IMR-90 (cell line): ENCODE results near the gene CWC27. TPM values are rescaled to one million over a fixed set of nuclear protein-coding genes. Genes with fewer than 3 reads are reported as not detected.

Experiments
- ATAC-seq: fragments of 200-7000 bp; cut with Tn5 transposase; 2 replicates; pipeline ENCODE4 v1.9.1; 2020; ENCODE audit warnings: low read depth, mild to moderate bottlenecking, moderate library complexity
- BruUV-seq: library from RNA; stranded (reverse); fragments of 400-500 nt; replicated peaks from 2 replicates; lab custom pipeline; 2021; lab: Mats Ljungman, UMichigan
- CTCF ChIA-PET: fragments of 300-600 bp; formaldehyde crosslinking; extraction: SDS; loops from one replicate; lab custom pipeline; 2021; ENCODE audit warnings: antibody characterized with exemption; lab: Yijun Ruan, JAX
- POLR2A ChIA-PET: fragments of 300-600 bp; sonication (Branson Sonifier 250); formaldehyde crosslinking; loops from one replicate; lab custom pipeline; 2022; ENCODE audit warnings: antibody characterized with exemption; ENCODE audit not compliant: unreplicated experiment; lab: Charles Lee
- DNase-seq: peaks from one replicate; pipeline ENCODE4 v3.0.0; 2013
- H2AFZ ChIP-seq: replicated peaks from 2 replicates; pipeline ENCODE3; 2013; ENCODE audit warnings: low read length, mild to moderate bottlenecking; ENCODE audit not compliant: poor library complexity
- H2AK5ac ChIP-seq: 2 replicates; pipeline ENCODE4 v1.6.1; 2013; ENCODE audit warnings: low read depth, low read length, inconsistent platforms
- H2AK9ac ChIP-seq: replicated peaks from 2 replicates; pipeline ENCODE3; 2013; ENCODE audit warnings: mild to moderate bottlenecking, low read depth, low read length, moderate library complexity; ENCODE audit not compliant: poor library complexity
- H2BK120ac ChIP-seq: 2 replicates; pipeline ENCODE4 v1.6.1; 2013; ENCODE audit warnings: low read depth, low read length, inconsistent platforms
- H2BK15ac ChIP-seq: 3 replicates; pipeline ENCODE4 v1.6.1; 2013; ENCODE audit warnings: low read depth, low read length, inconsistent platforms
- H2BK20ac ChIP-seq: 2 replicates; pipeline ENCODE4 v1.6.1; 2013; ENCODE audit warnings: low read depth, mild to moderate bottlenecking, inconsistent platforms, low read length, moderate library complexity
- H2BK5ac ChIP-seq: 2 replicates; pipeline ENCODE4 v1.6.1; 2013; ENCODE audit warnings: mild to moderate bottlenecking, low read depth, low read length, inconsistent platforms; ENCODE audit not compliant: poor library complexity, severe bottlenecking
- H3K14ac ChIP-seq: replicated peaks from 2 replicates; pipeline ENCODE4 v1.6.1; 2013; ENCODE audit warnings: low read depth, low read length, inconsistent platforms
- H3K18ac ChIP-seq: 2 replicates; pipeline ENCODE4 v1.6.1; 2013; ENCODE audit warnings: low read depth, low read length, control low read depth
- H3K23ac ChIP-seq: 2 replicates; pipeline ENCODE4 v1.6.1; 2013; ENCODE audit warnings: low read depth, low read length, inconsistent platforms
- H3K27ac ChIP-seq: 2 replicates; pipeline ENCODE4 v1.5.1; 2013; ENCODE audit warnings: mild to moderate bottlenecking, control low read depth, low read length; ENCODE audit not compliant: insufficient read depth
- H3K27me3 ChIP-seq: 2 replicates; pipeline ENCODE4 v1.6.1; 2013; ENCODE audit warnings: low read length; ENCODE audit not compliant: control insufficient read depth, insufficient read depth
- H3K36me3 ChIP-seq: 2 replicates; pipeline ENCODE4 v1.6.1; 2013; ENCODE audit warnings: low read length, mixed read lengths; ENCODE audit not compliant: control insufficient read depth, insufficient read depth
- H3K4ac ChIP-seq: 2 replicates; pipeline ENCODE4 v1.6.1; 2013; ENCODE audit warnings: low read depth, low read length, inconsistent platforms
- H3K4me1 ChIP-seq: 2 replicates; pipeline ENCODE4 v1.6.1; 2013; ENCODE audit warnings: low read length, mixed read lengths; ENCODE audit not compliant: control insufficient read depth, insufficient read depth
- H3K4me2 ChIP-seq: 2 replicates; pipeline ENCODE4 v1.6.1; 2013; ENCODE audit warnings: low read depth, mild to moderate bottlenecking, control low read depth, low read length, moderate library complexity
- H3K4me3 ChIP-seq: 2 replicates; pipeline ENCODE4 v1.5.1; 2013; ENCODE audit warnings: low read depth, mild to moderate bottlenecking, control low read depth, low read length, moderate library complexity; ENCODE audit not compliant: insufficient read depth
- H3K56ac ChIP-seq: 2 replicates; pipeline ENCODE4 v1.6.1; 2013; ENCODE audit warnings: low read length, inconsistent platforms; ENCODE audit not compliant: insufficient read depth; ENCODE audit errors: extremely low read depth
- H3K79me1 ChIP-seq, 2 experiments: 2 replicates each; pipeline ENCODE4 v1.6.1; 2013; ENCODE audit warnings: low read length in 2 of 2, inconsistent platforms in 1 of 2, low read depth in 1 of 2
- H3K9ac ChIP-seq: 2 replicates; pipeline ENCODE4 v1.6.1; 2013; ENCODE audit warnings: low read depth, low read length, control low read depth
- H3K9me1 ChIP-seq: 2 replicates; pipeline ENCODE4 v1.6.1; 2013; ENCODE audit warnings: low read length, inconsistent platforms; ENCODE audit not compliant: insufficient read depth
- H3K9me3 ChIP-seq: 2 replicates; pipeline ENCODE4 v1.6.1; 2013; ENCODE audit warnings: low read length; ENCODE audit not compliant: control insufficient read depth, insufficient read depth
- H4K20me1 ChIP-seq: 2 replicates; pipeline ENCODE4 v1.6.1; 2013; ENCODE audit warnings: low read length, inconsistent platforms; ENCODE audit not compliant: insufficient read depth
- H4K5ac ChIP-seq: 2 replicates; pipeline ENCODE4 v1.6.1; 2013; ENCODE audit warnings: mild to moderate bottlenecking, low read depth, low read length, control low read depth
- H4K8ac ChIP-seq, 2 experiments: 2 replicates each; pipeline ENCODE4 v1.6.1; 2013; ENCODE audit warnings: low read depth in 2 of 2, low read length in 2 of 2, control low read depth in 1 of 2, inconsistent platforms in 1 of 2
- H4K91ac ChIP-seq: 2 replicates; pipeline ENCODE4 v1.6.1; 2013; ENCODE audit warnings: low read depth, low read length, inconsistent platforms; ENCODE audit not compliant: insufficient read depth
- MXI1 ChIP-seq: IDR thresholded peaks from 2 replicates; pipeline ENCODE4 v1.6.1; 2012; ENCODE audit warnings: low read depth, mild to moderate bottlenecking, low read length, moderate library complexity, borderline replicate concordance
- WGBS, 2 experiments: methylation state at CpG; one replicate each; pipeline versions ENCODE4 v1.1.5 to v1.1.7; 2013; ENCODE audit warnings: missing lambda C conversion rate in 2 of 2; ENCODE audit not compliant: insufficient read length in 1 of 2; ENCODE audit errors: extremely low coverage in 2 of 2; 5-methylcytosine and 5-hydroxymethylcytosine counted together
- dilution Hi-C: fragments of 300-500 bp; cut with HindIII; formaldehyde crosslinking; loops from one replicate; pipeline ENCODE4 v1.14.3; 2018; ENCODE audit warnings: low sequenced_read_pairs; ENCODE audit not compliant: unreplicated experiment
- in situ Hi-C: fragments of 300-500 bp; cut with MboI; formaldehyde crosslinking; loops from 3 replicates; pipeline ENCODE4 v1.14.3; 2019; ENCODE audit warnings: low sequenced_read_pairs, inconsistent platforms, mixed read lengths
- intact Hi-C: fragments of 100-400 bp; cut with micrococcal nuclease; formaldehyde crosslinking; loops from 2 replicates; pipeline ENCODE4 v1.10.0; 2022
- polyA plus RNA-seq, 3 experiments: library from polyadenylated mRNA; depleted of rRNA; stranded (reverse); fragments of >200 nt; gene quantifications; 2 replicates each; pipeline ENCODE4 v1.2.3, GENCODE V29; 2012; ENCODE audit warnings: low replicate concordance in 1 of 3
- total RNA-seq: library from RNA; depleted of rRNA; stranded (reverse); fragments of >200 nt; gene quantifications from 2 replicates; pipeline ENCODE4 v1.2.3, GENCODE V29; 2012

The CWC27 gene
- total and polyA plus RNA-seq, 2 of the 4 experiments (the other 2 are of a cell fraction), result 13.3 to 17.1 TPM

GRCh38 chr5:64978546-64978945 lies 209.8 kb downstream of the CWC27 start:
- Histone ChIP-seq H3K4me1 (peaks cover 3% of the 10 kb centered on the region), H2AFZ (no peak overlapping the region), H2BK5ac (no peak overlapping the region), H2BK15ac (no peak overlapping the region), H4K20me1 (no peaks in the 10 kb centered on the region), H2AK5ac (no peak overlapping the region), H3K27me3 (no peaks in the 10 kb centered on the region), H3K4me2 (no peak overlapping the region), H3K9ac (no peak overlapping the region), H4K8ac (no peak overlapping the region), H3K14ac (no peak overlapping the region), H2AK9ac (no peak overlapping the region), H3K79me1 (no peaks in the 10 kb centered on the region), H4K91ac (no peak overlapping the region), H3K23ac (no peak overlapping the region), H3K9me1 (0 out of 2 replicates have a peak, but pooled peaks cover 3% of the 10 kb centered on the region), H3K9me3 (no peaks in the 10 kb centered on the region), H4K5ac (no peak overlapping the region), H3K4me3 (no peak overlapping the region), H3K56ac (no peak overlapping the region), H3K27ac (no peak overlapping the region), H2BK20ac (no peak overlapping the region), H3K36me3 (no peaks in the 10 kb centered on the region), H3K18ac (no peak overlapping the region), H3K4ac (no peak overlapping the region), H2BK120ac (no peak overlapping the region)
- no TSS peak for BruUV-seq
- ChIA-PET POLR2A (interaction anchor here (0.6 kb wide), 1 partner anchor 93 kb away, joined by 3 read pairs; no protein-coding TSS in a partner anchor), CTCF (no interaction called here)
- ATAC-seq (no peak), DNase-seq (no peak)
- TF ChIP-seq MXI1, result no peak
- intact Hi-C loops, result no loop called here
- in situ Hi-C loops, result no loop called here
- dilution Hi-C loops, result no loop called here
- WGBS, 2 experiments, result no CpG with 5 or more reads among the region's 2 CpGs
